H9 (cell line): Measurements from ENCODE around the gene SUCLG1. TPM values are rescaled to one million over a fixed set of nuclear protein-coding genes. Genes with fewer than 3 reads are reported as not detected.

ENCODE experiments used
- DNase-seq: peaks from one replicate; pipeline ENCODE4 v3.0.0-alpha.2; 2017
- H2AFZ ChIP-seq: one replicate; pipeline ENCODE4 v1.6.1; 2013; ENCODE audit warnings: mild to moderate bottlenecking, low read length, control low read depth, moderate library complexity
- H2AK5ac ChIP-seq: 2 replicates; pipeline ENCODE4 v1.6.1; 2013; ENCODE audit warnings: low read length, control low read depth, mixed read lengths; ENCODE audit not compliant: insufficient read length
- H2BK120ac ChIP-seq: one replicate; pipeline ENCODE4 v1.6.1; 2013; ENCODE audit warnings: low read depth, mild to moderate bottlenecking, low read length, control low read depth, inconsistent platforms; ENCODE audit not compliant: poor library complexity, severe bottlenecking
- H2BK12ac ChIP-seq: 2 replicates; pipeline ENCODE4 v1.6.1; 2013; ENCODE audit warnings: low read length, control low read depth, mixed read lengths, low read depth; ENCODE audit not compliant: insufficient read length
- H2BK15ac ChIP-seq: 2 replicates; pipeline ENCODE4 v1.6.1; 2013; ENCODE audit warnings: low read depth, low read length, control low read depth
- H2BK20ac ChIP-seq: one replicate; pipeline ENCODE4 v1.6.1; 2013; ENCODE audit warnings: low read depth, mild to moderate bottlenecking, low read length, control low read depth, inconsistent platforms; ENCODE audit not compliant: poor library complexity, severe bottlenecking
- H2BK5ac ChIP-seq: 2 replicates; pipeline ENCODE4 v1.6.1; 2013; ENCODE audit warnings: low read length, control low read depth, mixed read lengths; ENCODE audit not compliant: insufficient read length
- H3K14ac ChIP-seq: 2 replicates; pipeline ENCODE4 v1.6.1; 2013; ENCODE audit warnings: low read length, control low read depth; ENCODE audit not compliant: insufficient read depth
- H3K18ac ChIP-seq: 2 replicates; pipeline ENCODE4 v1.6.1; 2013; ENCODE audit warnings: low read depth, mild to moderate bottlenecking, mixed read lengths, low read length, control low read depth; ENCODE audit not compliant: insufficient read length
- H3K23ac ChIP-seq: 2 replicates; pipeline ENCODE4 v1.6.1; 2013; ENCODE audit warnings: low read length, control low read depth, mixed read lengths, low read depth; ENCODE audit not compliant: insufficient read length
- H3K23me2 ChIP-seq: 2 replicates; pipeline ENCODE4 v1.6.1; 2013; ENCODE audit warnings: low read depth, mild to moderate bottlenecking, mixed read lengths, low read length, control low read depth; ENCODE audit not compliant: insufficient read length, poor library complexity, severe bottlenecking
- H3K27ac ChIP-seq: 2 replicates; pipeline ENCODE4 v1.5.1; 2013; ENCODE audit warnings: low read length, control low read depth, mixed read lengths, low read depth; ENCODE audit not compliant: insufficient read length
- H3K27me3 ChIP-seq: 2 replicates; pipeline ENCODE4 v1.6.1; 2013; ENCODE audit warnings: low read length, control low read depth, inconsistent platforms; ENCODE audit not compliant: insufficient read depth
- H3K4ac ChIP-seq: 2 replicates; pipeline ENCODE4 v1.6.1; 2013; ENCODE audit warnings: low read depth, mild to moderate bottlenecking, control low read depth, inconsistent platforms, low read length, moderate library complexity
- H3K4me1 ChIP-seq: 2 replicates; pipeline ENCODE4 v1.6.1; 2013; ENCODE audit warnings: low read length, control low read depth, inconsistent platforms; ENCODE audit not compliant: insufficient read depth
- H3K4me2 ChIP-seq: 2 replicates; pipeline ENCODE4 v1.6.1; 2013; ENCODE audit warnings: low read length, control low read depth, mixed read lengths; ENCODE audit not compliant: insufficient read length, insufficient read depth
- H3K56ac ChIP-seq: 2 replicates; pipeline ENCODE4 v1.6.1; 2013; ENCODE audit warnings: low read depth, mild to moderate bottlenecking, mixed read lengths, low read length, control low read depth; ENCODE audit not compliant: insufficient read length
- H3K79me1 ChIP-seq: 2 replicates; pipeline ENCODE4 v1.6.1; 2013; ENCODE audit warnings: low read depth, mild to moderate bottlenecking, moderate library complexity, low read length, control low read depth, inconsistent platforms; ENCODE audit not compliant: insufficient read depth, poor library complexity, severe bottlenecking
- H3K79me2 ChIP-seq: 2 replicates; pipeline ENCODE4 v1.6.1; 2013; ENCODE audit warnings: low read length, control low read depth, inconsistent platforms; ENCODE audit not compliant: insufficient read depth
- H3K9ac ChIP-seq: 2 replicates; pipeline ENCODE4 v1.6.1; 2013; ENCODE audit warnings: low read length, control low read depth, mixed read lengths; ENCODE audit not compliant: insufficient read length; ENCODE audit errors: extremely low read depth
- H3K9me3 ChIP-seq: one replicate; pipeline ENCODE4 v1.6.1; 2013; ENCODE audit warnings: low read depth, low read length, inconsistent platforms; ENCODE audit not compliant: control insufficient read depth
- H3T11ph ChIP-seq: one replicate; pipeline ENCODE4 v1.6.1; 2013; ENCODE audit warnings: mild to moderate bottlenecking, low read length, control low read depth, inconsistent platforms
- H4K20me1 ChIP-seq: one replicate; pipeline ENCODE4 v1.6.1; 2013; ENCODE audit not compliant: control insufficient read depth, insufficient read length, insufficient read depth
- H4K5ac ChIP-seq: 2 replicates; pipeline ENCODE4 v1.6.1; 2013; ENCODE audit warnings: low read depth, mild to moderate bottlenecking, mixed read lengths, low read length, control low read depth; ENCODE audit not compliant: insufficient read length
- H4K8ac ChIP-seq: replicated peaks from 2 replicates; pipeline ENCODE4 v1.6.1; 2013; ENCODE audit warnings: low read length, control low read depth, mixed read lengths, low read depth; ENCODE audit not compliant: insufficient read length
- H4K91ac ChIP-seq: 2 replicates; pipeline ENCODE4 v1.6.1; 2013; ENCODE audit warnings: low read depth, mild to moderate bottlenecking, moderate library complexity, mixed read lengths, low read length, control low read depth; ENCODE audit not compliant: insufficient read length
- H3K27ac Mint-ChIP-seq, 3 experiments: 2 replicates in 2 of 3; 3 replicates in 1 of 3; pipeline ENCODE4 v1.8.0; 2020 to 2021; ENCODE audit warnings: mixed read lengths in 3 of 3, mild to moderate bottlenecking in 1 of 3, moderate library complexity in 1 of 3
- H3K27me3 Mint-ChIP-seq: 2 replicates; pipeline ENCODE4 v1.8.0; 2021; ENCODE audit warnings: low read depth, mild to moderate bottlenecking, moderate library complexity, mixed read lengths
- H3K36me3 Mint-ChIP-seq, 3 experiments: 2 replicates in 2 of 3; 3 replicates in 1 of 3; pipeline ENCODE4 v1.8.0; 2020 to 2021; ENCODE audit warnings: low read depth in 3 of 3, mixed read lengths in 3 of 3; ENCODE audit not compliant: insufficient read depth in 1 of 3
- H3K4me1 Mint-ChIP-seq, 2 experiments: 2 replicates each; pipeline ENCODE4 v1.8.0; 2020; ENCODE audit warnings: mixed read lengths in 2 of 2
- H3K4me3 Mint-ChIP-seq, 2 experiments: 2 replicates in 1 of 2; 3 replicates in 1 of 2; pipeline ENCODE4 v1.8.0; 2020 to 2021; ENCODE audit warnings: mild to moderate bottlenecking in 2 of 2, mixed read lengths in 2 of 2, moderate library complexity in 1 of 2
- H3K9me3 Mint-ChIP-seq, 2 experiments: 2 replicates in 1 of 2; 3 replicates in 1 of 2; pipeline ENCODE4 v1.8.0; 2020; ENCODE audit warnings: mild to moderate bottlenecking in 2 of 2, mixed read lengths in 2 of 2, moderate library complexity in 1 of 2
- WGBS: extraction: QIAGEN DNeasy Blood & Tissue Kit; methylation state at CpG from one replicate; pipeline ENCODE4 v1.1.7; 2013; ENCODE audit warnings: missing lambda C conversion rate, low lambda C conversion rate, mixed read lengths; ENCODE audit not compliant: insufficient read length; ENCODE audit errors: extremely low coverage; 5-methylcytosine and 5-hydroxymethylcytosine counted together
- total RNA-seq: library from RNA; stranded (reverse); gene quantifications from 2 replicates; pipeline ENCODE4 v1.2.1, GENCODE V29; 2021
- TF ChIP-seq, protein P1 (sequence below): fragments of 200-600 bp; sonication (generic); conservative IDR thresholded peaks from 3 replicates; pipeline ENCODE4 v1.8.0; 2021; ENCODE audit warnings: antibody characterized with exemption, mild to moderate bottlenecking

Gene SUCLG1
- total RNA-seq, 1 experiment from 2014 or later = 40.0 TPM

DNA sequence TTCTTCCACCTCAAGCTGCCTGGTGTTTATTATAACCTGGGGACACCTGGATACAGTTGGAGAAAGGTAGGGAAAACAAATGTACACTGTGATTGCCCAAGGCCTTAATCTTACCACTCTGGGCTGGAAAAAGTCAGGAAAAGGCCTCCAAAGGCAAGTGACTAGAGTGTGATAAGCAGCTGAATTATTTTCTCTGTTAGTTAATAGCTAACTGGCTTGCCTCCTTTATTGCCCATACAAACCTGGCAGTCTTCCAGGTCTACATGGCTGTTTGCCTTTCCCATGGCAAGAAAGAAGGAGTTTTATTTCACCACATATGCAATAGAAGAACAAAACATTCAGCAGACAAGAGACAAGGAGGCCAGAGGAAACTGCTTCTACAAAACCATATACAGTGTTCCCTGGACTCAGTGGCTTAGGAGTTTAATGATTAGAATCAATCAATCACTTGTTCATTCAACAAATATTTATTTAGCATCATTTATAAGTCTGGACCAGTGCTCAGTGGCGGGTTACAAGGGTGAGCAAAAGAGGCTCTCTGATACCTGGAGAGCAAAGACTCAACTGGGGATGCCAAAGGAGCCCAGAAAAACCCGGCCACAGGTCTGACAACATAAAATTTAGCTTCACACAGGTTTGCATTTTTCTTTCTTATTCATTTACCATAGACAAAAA is 27.5 kb upstream of the SUCLG1 start:
- Mint-ChIP-seq H3K9me3 (no peaks in the 10 kb centered on the region), H3K4me1 (no peaks in the 10 kb centered on the region), H3K36me3 (peaks cover 0 to 3% (median 0%) of the 10 kb centered on the region in 3 experiments; a peak in 1 of 7 replicates), H3K4me3 (no peak overlapping the region), H3K27me3 (no peaks in the 10 kb centered on the region; the same call in 1 of the 2 replicates), H3K27ac (no peak overlapping the region; a peak in 1 of 7 replicates)
- H3T11ph ChIP-seq = no peak overlapping the region
- no peak overlapping the region for H3K9ac ChIP-seq
- no peak overlapping the region for H3K56ac ChIP-seq
- H2BK5ac ChIP-seq = no peak overlapping the region
- no peak overlapping the region for H2BK20ac ChIP-seq
- no peak overlapping the region for H2BK12ac ChIP-seq
- H4K8ac ChIP-seq = no peak overlapping the region
- H3K27ac ChIP-seq = no peak overlapping the region
- no peak overlapping the region for H2AFZ ChIP-seq
- H3K79me1 ChIP-seq = no peaks in the 10 kb centered on the region
- no peak overlapping the region for H3K23ac ChIP-seq
- H3K9me3 ChIP-seq = no peaks in the 10 kb centered on the region
- no peaks in the 10 kb centered on the region for H3K79me2 ChIP-seq
- no peak overlapping the region for H3K14ac ChIP-seq
- H2BK15ac ChIP-seq = no peak overlapping the region
- no peaks in the 10 kb centered on the region for H4K20me1 ChIP-seq
- H4K91ac ChIP-seq = no peak overlapping the region
- no peaks in the 10 kb centered on the region for H3K4me1 ChIP-seq
- H2AK5ac ChIP-seq = no peak overlapping the region
- no peak for DNase-seq
- H4K5ac ChIP-seq = no peak overlapping the region
- no peak overlapping the region for H3K18ac ChIP-seq
- H3K4me2 ChIP-seq = no peak overlapping the region
- H3K27me3 ChIP-seq = no peaks in the 10 kb centered on the region
- no CpG with 5 or more reads among the region's 2 CpGs for WGBS
- no peaks in the 10 kb centered on the region for H3K23me2 ChIP-seq
- H2BK120ac ChIP-seq = no peak overlapping the region
- no peak overlapping the region for H3K4ac ChIP-seq
- TF ChIP-seq, protein P1, sequence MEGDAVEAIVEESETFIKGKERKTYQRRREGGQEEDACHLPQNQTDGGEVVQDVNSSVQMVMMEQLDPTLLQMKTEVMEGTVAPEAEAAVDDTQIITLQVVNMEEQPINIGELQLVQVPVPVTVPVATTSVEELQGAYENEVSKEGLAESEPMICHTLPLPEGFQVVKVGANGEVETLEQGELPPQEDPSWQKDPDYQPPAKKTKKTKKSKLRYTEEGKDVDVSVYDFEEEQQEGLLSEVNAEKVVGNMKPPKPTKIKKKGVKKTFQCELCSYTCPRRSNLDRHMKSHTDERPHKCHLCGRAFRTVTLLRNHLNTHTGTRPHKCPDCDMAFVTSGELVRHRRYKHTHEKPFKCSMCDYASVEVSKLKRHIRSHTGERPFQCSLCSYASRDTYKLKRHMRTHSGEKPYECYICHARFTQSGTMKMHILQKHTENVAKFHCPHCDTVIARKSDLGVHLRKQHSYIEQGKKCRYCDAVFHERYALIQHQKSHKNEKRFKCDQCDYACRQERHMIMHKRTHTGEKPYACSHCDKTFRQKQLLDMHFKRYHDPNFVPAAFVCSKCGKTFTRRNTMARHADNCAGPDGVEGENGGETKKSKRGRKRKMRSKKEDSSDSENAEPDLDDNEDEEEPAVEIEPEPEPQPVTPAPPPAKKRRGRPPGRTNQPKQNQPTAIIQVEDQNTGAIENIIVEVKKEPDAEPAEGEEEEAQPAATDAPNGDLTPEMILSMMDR = no peak
